Stimulated activated naive CD8-positive, alpha-beta T cell treated with anti-CD3 and anti-CD28 coated beads, Interleukin-15, Interleukin-2, amounts not matched to agents 100 U/mL and 50 U/mL, for 24 hours (primary cell): ENCODE results near the gene SAMD13.

ENCODE experiments used
- ATAC-seq: fragments of 150-1000 bp; cut with Tn5 transposase; one replicate; pipeline ENCODE4 v1.10.0; 2021
- DNase-seq: peaks from one replicate; pipeline ENCODE4 v3.0.0; 2021

SAMD13 gene

DNA sequence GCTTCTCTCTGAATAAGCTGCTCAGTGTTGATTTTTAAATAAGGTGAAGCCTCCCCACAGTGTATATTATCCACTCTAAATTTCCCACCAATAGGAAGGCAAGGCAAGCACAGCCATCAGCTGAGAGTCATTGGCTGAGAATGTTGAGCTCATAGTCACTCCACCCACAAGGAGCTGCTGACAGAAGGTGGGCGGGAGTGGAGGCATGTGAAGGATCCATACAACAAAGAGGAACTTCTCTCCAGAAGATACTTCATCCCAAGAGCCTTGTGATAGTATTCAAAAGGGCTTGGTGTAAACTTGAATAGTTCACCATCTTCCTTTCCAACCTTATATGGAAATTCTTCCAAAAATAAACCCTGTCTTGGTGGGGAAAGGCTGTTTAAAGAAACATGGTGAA, 42.8 kb downstream of the SAMD13 start:
- DNase-seq (no peak), ATAC-seq (no peak)

- DNase-seq (no peak), ATAC-seq (no peak)
Measured at GRCh38 chr1:84345220-84345619, 43.7 kb downstream of the SAMD13 start.

GRCh38 chr1:84347271-84347931, 45.9 kb downstream of the SAMD13 start:
- DNase-seq, result no peak
- ATAC-seq, result no peak

DNA sequence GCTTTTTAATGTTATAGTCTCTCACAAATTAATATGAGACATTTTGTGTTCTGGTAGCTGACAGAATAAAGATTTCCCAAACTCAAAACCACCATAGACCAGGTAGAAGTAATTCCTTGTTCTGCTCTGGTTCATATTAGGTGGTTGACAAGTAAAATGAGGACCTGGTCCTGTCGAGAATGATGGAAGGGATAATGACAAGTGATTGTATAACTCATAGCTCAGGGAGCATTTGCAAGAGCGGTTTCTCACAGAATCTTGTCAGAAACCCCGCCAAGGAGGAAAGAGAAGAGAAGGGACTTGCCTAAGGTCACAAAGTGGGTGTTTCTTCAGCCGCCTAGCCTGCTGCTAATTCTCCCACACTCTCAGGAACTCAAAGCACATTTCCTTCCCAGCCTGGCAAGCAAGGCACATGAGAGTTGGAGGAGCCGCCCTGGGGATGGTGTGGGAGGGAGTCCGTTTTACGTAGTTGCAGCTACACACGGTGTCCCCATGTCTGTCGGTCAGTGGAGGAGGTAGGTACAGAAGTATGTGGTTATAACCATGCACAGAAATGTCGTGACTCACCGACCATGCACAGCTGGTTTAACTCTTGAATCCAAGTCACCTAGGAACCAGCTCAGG, 46.5 kb downstream of the SAMD13 start:
- no peak for ATAC-seq
- DNase-seq, result no peak

GRCh38 chr1:84348759-84349158, 47.3 kb downstream of the SAMD13 start:
- DNase-seq, result no peak
- ATAC-seq, result no peak

DNA sequence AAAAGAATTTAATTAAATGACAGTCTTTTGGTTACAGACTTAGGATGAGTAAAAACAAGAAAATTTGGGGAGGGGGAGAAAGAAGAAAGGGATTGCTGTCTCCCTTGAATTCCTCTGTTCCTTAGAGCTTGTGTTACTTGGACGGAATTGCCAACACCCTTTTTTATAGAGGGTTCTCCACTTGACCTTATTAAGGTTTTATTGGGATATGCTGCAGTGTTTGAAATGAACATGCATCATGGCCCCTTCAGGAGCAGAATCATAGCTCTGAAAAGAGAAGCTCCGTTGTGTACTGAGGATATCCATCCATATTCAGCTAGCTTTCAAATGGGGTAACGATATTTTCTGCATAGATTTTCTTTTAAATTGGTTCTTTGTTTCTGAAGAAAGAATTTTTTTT, 48.6 kb downstream of the SAMD13 start:
- no peak for ATAC-seq
- no peak for DNase-seq

GRCh38 chr1:84350550-84350949, 49.0 kb downstream of the SAMD13 start:
- no peak for ATAC-seq
- no peak for DNase-seq

DNA sequence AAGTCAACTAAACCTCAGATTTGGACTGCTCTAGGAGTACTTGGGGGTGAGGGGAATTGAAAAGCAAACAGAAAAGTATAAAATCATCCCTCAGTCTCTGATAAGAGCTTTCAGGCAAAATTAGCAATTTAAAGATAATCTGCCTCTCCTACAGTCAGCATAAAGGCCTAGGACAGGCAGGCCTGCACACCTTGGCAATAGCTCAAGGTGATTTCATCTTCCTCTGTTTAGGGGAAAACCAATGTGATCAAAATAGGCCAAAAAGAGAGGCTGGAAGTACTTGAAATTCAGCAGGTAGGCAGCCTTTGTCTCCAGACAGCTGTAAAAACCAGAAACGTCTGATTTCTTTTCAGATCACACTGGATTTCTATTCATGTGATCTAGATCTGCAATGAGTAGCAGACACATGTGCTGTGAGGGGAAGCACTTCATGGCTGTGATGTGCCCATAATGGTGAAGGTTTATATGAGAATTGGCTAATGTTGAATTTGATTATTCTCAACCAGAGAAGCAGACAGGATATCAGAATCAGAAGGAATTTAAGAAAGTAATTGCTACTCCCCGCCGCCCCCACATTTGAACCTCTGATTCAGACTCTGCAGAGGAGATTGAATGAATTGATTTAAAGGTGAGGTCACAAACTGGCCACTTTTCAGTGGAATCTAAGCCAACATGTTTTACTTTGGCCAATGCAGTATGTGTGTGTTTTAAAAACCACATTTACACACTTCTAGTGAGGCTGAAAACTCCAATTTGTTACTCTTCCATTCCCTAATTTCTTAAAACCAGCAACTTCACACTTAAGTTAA, 51.0 kb downstream of the SAMD13 start:
- no peak for ATAC-seq

GRCh38 chr1:84353695-84354094, 52.2 kb downstream of the SAMD13 start:
- ATAC-seq, result no peak
- no peak for DNase-seq

More for the DNA sequence above, 51.0 kb downstream of the SAMD13 start:
- no peak for DNase-seq

DNA sequence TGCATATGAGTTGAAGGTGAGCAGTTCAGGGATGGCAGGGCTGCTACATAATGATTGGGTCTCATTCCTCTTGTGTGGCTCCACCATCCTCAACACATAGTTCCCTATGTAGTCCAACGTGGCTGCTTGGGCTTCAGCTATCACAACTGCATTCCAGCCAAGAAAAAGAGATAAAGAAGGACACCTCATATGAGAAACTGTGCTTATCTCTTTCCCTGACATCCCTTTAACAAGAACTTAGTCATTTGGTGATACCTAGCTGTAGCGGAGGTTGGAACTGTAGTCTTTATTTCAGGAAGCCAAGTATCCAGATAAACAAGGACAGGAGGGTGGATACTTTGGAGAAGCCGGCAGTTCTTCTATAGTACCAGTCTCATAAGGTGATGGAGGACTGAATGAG, 54.0 kb downstream of the SAMD13 start:
- ATAC-seq, result no peak
- no peak for DNase-seq

DNA sequence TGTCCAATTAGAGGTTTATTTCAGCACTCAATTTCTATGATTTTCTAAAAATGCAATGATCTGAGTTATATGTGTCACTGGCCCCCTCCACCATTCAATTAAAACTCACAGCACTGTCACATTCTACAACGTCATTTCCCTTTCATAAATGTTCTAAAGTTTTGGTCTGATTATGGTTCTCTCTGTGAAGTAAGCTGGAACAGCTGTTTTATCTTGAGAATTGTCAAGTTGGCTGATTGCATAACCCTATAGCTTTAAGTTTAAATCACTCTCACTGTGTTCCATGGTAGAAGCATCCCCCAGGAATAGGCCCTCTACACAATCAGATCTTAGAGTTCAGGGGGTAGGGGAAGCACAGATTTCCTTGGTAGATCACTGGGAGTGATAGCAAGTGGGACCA, 55.4 kb downstream of the SAMD13 start:
- ATAC-seq (no peak), DNase-seq (no peak)

DNA sequence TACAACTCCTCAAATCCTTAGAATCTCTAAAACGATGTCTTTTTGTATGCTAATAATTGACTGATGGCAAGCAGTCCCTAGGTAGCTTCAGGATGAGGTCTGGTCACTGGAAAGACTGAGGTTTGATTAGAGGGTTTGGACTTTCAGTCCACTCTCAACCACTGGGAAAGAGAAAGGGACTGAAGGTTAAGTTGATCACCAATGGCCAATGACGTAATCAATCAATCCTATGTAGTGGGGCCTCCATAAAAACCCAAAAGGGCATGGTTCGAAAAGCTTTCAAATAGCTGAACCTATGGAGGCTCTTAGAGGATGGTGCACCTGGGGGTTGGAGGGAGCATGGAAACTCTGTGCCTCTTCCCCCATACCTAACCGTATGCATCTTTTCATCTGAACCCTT, 57.2 kb downstream of the SAMD13 start:
- DNase-seq (no peak), ATAC-seq (no peak)

GRCh38 chr1:84360316-84360715, 58.8 kb downstream of the SAMD13 start:
- DNase-seq (no peak), ATAC-seq (no peak)

GRCh38 chr1:84361796-84362195, 60.3 kb downstream of the SAMD13 start:
- ATAC-seq (no peak), DNase-seq (no peak)

DNA sequence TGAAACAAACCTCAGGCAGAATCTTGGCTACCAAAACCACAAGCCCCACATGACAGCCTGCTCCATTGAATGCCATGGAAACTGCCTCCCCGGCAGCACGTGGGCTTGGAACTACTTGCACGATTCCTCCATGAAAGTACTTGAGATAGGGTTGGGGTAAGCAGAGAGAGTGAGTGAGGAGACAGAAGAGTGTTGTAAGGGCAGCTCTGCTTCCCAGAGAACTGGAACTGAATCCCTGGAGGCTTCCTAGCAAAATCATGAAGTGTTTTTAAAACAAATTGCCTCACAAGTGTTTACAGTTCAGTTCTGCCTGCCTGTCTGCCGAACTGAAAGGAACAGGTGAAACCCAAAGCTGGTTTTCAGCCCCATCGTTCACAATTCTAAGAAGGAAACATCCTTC, 61.5 kb downstream of the SAMD13 start:
- DNase-seq, result no peak
- ATAC-seq, result no peak

DNA sequence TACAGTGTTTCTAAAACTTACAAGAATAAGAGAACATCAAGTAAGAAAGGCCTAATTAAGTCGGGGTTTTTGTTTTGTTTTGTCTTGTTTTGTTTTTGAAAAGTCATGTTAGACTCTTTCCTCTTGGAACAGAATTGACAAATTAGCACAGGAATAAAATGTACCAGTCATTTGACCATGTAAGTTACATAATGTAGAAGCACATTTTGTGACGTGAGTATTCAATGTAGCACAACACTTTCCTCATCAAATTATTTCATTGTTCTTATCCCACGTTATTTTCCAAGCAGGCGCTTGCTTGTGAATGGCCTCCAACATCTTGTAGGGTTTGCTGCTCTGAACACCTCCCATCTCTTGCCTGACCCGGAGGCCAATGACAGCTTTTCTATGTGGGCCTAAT, 62.1 kb downstream of the SAMD13 start:
- ATAC-seq (no peak), DNase-seq (no peak)

DNA sequence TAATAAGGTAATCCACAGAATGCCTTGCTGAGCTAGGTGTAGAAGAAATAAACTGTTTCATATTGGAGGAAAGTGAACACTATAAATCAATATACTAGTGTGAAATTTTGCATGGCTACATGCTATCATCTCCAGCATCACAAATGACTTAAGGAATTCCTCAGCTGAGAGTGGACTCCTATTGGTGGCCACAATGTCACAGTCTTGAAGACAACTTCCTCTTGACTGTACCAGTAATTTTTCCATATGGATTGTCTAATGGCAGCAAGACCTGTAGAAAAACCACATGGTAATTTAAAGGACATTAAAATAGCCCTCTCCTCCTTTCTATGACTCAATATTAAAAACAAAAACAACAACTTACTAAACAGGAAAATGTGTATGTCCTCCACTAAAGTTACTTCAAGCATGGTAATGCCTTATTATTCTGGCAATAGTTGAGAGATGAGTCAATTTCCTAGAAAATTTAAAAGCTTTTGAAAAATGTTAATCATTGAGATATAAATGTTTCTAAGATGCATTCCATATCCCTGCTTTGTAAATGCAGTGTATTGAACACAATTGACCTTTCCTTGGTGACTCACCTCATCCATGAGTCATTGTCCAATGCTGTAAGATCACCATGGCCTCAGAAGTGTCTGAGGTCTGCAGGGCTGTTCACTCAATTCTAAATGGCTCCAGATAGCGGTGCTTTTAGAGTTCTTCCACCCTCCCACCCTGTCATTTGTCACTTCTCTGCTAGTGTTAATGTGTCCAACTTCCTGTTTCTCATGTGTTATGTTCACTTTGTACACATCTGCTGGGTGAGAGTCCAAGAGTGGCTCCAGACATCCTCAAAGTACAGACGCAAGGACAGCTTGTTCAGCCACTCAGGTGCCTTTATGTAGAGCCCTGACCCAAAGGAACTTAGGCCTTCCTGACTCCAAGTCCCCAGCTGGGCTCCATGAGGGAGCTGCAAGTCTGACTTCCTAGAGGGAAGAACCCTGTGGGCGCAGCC, 64.0 kb downstream of the SAMD13 start:
- peak; percentile 43 for DNase-seq
- ATAC-seq, result peak; percentile 96

GRCh38 chr1:84366786-84367185, 65.3 kb downstream of the SAMD13 start:
- DNase-seq (no peak), ATAC-seq (no peak)

DNA sequence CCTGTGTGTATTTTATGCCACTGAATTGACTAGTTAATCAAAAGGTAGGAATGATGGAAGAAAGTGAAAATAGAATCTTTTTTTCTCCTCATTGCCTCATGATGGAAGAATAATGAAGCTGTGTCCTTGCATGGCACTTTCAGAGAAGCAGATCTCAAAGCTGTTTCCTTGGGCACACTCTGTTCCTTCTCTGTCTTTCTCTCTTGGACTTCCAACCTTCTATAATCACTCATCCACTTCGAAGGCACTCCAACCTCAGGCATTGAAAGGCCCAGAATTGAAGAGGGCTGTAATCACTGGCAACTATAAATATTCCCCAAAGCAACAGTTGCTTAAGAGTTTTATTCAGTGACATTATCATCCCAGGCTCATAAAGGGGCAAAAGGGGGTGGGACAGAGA, 65.7 kb downstream of the SAMD13 start:
- DNase-seq, result no peak
- ATAC-seq, result no peak

DNA sequence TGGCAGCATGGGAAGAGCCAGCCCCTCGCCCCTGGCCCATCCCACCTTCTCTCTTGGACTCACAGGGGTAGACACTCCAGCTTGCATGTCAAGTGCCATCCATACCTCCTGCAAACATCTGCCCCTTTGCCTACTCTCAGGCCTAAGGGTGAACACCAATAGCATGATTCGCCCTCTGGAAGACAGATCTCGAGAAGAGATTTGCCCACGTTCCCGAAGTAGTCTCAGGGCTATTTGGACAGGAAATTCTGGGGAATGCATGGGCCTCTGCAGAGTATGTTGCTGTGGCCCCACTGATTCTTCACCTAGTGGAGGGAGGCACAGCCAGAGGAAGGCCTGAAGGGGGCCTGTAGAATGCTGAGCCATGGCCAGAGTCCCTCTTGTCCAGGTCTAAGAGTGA, 66.9 kb downstream of the SAMD13 start:
- ATAC-seq (no peak), DNase-seq (no peak)

GRCh38 chr1:84370266-84370665, 68.8 kb downstream of the SAMD13 start:
- no peak for ATAC-seq
- no peak for DNase-seq

DNA sequence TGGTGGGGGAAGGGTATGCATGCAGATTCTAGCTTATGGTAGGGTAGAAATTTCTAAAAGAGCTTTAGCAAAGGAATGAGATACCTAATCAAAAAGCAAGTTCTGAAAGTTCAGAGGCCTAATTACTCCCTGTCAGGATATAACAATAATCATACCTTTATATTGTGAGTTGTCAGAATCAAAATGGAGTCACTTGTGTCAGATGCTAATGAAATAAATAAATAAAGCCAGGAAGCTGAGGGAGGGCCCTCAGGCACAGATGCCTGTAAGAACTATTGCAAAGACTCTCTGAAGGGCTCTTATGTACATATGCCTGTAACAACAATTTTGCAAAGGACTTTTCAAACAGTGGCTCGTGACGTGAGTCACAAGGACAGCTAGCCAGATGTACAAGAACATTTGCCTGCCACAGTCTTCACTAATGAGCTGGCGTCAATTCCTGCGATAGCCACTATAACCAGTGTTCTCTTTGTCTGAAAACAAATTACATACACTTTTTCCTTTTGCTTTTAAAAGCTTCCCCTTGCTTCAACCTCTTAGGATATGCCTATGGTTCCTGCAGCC, 69.4 kb downstream of the SAMD13 start:
- ATAC-seq (no peak), DNase-seq (no peak)
